Activated effector memory CD4-positive, alpha-beta T cell treated with anti-CD3 and anti-CD28 coated beads, Interleukin-2, amount 50 U/mL, for 16 hours (primary cell): ENCODE data around the gene PDE4D.
"Not testable (repeated sequence)": the region's sequence is repeated elsewhere in the genome, so short reads cannot be mapped to it uniquely, and the experiment has no call there.

Source experiments
- DNase-seq: peaks from one replicate; pipeline ENCODE4 v3.0.0-alpha.2; 2020

The PDE4D gene

DNA sequence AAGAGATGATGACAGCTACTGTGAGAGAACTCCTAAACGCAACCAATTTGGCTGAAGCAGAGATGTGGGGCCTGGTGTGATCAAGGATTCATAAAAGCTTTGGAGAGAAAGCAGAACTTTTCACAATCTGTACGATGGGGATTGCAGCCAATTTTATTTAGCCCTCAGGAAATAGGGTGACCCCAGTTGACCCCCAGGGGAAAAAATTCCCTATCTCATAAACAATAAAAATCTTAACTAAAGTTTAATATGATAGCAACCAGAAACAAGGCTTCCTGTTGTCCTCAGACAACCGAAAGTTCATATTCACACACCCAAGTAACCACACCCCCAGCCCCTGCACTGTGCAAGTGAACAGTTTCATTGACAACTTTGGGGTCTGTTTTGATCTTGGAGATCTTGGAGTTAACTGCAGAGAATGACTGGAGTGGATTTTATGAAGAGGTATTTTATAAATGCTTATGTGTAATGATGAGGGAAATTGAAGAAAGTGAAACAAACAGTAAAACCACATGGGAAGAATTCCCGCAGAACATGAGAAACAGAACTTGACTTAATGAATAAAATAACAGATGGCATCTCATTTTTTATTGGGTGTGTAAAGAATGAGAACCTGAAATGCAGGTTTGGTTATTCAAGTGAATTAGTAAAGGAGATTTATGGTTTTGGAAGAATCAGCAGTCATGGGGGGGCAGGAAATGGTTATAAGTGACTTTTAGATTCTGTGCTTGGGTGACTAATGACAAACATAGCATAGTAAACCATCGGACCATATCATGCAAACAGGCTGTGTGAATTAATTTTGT is 94.5 kb downstream of the PDE4D start:
- no peak for DNase-seq

DNA sequence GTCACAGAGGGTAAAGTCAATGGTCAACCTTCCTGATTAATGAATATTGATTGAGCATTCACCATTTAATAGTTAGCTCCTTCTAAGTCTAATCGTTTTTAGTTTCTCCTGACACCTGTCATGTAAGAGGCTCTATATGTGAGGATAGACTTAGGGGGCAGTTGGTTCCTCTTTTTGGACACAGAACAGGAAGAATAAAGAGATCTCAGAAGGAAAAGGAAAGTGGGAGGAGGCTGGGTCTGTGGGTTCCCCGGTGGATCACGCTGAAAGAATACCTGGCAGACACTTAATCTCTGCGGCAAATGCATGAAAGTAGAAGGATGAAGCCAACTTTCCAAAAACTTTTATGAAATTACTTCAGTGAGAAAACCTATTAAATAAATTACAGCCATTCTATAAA is 98.4 kb downstream of the PDE4D start:
- DNase-seq = no peak

DNA sequence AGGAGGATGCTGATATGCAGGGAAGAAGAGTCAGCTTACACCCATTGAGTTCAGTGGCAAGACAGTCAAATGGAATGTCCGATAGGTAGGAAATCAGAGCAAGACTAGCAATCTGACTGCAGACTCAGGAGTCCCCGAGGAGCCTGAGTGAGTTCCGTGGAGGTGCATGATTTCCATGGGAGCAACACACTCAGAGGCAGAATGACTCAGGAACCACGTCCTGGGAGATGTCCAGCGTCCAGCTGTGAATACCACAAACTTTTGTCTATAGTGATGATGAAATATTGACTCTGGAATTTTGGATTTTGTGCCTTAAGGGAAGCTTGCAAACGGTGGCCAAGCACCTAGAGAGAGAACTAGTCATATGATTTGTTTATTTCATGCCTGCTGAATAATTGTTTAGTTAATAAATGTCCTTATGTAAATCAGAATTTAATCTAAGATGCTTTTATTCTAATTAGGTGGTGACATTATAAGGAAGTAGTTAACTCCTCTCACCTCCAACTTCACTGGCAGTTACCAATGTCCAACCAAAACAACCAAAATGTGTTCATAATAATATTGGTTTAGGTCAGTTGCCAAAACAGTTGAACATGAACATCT is 100.4 kb downstream of the PDE4D start:
- no peak for DNase-seq

DNA sequence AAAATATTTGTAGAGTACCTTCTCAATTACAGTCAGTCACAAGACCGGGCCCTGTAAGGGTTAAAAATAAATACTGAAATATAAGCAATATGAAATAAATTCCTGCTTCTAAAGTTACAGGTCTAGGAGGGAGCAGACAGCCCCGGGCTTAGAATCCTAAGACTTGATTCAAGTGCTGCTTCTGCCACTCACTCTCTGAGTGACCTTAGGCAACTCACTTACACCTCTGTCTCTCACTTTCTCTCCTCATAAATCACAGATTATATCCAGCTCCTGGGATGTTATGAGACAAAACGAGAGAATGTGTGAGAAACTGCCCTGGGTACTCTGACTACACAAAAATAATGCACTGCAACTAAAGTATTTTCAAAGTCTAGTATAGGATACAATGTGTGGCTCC is 101.9 kb downstream of the PDE4D start:
- DNase-seq = no peak

DNA sequence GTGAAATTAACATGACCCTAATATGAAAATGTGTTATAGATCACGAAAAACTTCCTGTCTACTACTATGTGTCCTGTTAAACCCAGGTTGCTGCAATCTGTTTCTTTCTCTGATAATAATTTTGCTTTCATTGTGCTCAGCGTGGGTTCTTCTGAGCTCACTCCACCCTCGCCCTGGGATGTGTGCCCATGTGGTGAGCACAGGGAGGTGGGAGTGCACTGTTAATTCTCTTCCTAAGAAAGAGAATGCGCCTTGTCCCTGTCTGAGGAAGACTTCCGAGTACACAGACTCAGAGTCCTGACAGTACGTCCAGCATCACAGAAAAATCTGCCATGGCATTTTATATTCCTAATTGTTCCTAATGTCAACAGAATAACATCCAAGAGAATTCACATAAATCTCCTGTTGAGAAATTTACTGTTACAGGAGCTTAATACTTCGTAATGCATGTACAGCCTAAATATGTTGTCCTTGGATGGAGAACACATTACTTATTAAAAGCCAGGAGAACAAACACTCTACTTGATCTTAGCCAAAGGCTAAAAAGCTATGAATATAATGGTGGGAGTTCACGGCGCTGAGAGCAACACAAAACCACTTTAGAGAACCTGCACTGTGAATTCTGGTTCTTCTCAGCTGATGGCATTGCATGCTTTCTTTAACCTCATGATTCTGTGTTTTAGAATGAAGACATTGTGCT is 102.6 kb downstream of the PDE4D start:
- DNase-seq = no peak

DNA sequence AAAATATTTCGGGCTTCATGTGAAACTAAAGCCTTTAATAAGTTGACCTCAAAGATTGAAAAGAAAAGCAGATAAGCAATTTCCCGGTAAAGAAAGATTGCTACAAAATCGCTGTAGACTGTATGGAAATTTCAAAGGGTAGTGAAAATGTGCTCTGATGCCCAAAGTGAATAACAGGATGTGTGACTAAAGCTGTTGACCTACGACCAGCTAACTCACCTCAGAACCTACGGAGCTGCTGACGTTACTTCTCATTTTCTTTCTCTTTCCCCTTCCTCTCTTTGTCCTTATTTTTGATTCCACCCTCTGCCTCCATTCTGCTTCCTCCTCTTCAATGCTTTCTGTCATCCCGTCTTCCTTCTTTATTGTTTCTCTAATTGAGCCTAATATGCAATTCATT is 103.2 kb downstream of the PDE4D start:
- no peak for DNase-seq

DNA sequence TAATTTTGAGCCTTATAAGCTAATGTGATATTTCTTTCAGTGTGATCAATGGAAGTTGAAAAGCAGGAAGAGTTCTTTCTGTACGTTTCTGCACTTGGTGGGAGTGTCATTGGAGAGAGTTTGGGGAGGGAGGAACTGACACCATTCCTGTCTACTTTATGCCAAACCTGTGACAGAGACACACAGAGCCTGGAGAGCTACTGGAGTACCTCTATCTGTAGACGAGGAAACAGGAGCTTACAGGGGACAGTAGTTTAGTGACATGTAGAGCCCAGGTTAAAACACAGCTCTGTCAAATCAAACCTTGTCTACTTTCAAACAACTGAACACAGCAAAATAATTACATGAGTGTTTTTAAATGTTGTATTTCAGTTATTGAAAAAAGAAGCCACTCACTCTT is 103.6 kb downstream of the PDE4D start:
- DNase-seq = no peak

DNA sequence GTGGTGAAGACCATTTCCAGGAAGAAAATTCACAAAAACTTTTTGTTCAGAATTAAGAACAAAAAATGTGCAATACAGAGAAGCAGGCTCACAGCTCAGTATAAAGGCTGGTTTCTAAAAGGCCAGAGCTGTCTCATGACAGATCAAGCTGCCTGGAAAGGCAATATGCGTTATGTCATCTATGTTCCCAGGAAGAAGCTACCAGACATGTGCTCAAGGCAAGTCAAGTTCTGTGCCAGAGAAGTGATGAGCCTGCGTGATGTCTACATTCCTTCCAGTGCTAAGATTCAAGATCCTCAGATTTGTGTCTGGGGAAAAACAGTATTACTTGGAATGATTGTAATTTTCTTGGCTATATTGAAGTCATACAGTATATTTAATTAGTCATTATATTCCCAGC is 104.3 kb downstream of the PDE4D start:
- DNase-seq = no peak

DNA sequence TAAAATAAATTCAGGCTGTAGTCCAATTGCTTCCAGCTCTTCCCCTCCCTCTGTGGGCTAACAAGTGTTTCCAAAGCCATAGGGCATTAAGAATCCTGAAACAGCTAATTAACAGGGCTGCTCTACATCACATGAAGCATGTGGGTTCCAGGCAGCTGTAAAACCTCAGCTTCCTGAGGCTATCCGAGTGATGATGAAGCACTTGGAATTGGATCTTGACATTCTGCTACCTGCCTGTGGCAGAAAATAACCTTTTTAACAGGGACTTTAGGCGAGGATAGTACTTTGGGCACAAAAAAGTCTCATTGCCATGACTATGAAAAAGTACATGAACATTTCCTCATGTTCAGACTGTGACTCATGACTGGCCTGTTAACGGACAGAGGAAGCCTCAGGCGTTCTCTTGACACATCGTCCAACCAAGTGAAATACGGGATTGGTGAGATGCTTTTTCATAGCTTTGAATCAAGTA is 107.2 kb downstream of the PDE4D start:
- DNase-seq = no peak

DNA sequence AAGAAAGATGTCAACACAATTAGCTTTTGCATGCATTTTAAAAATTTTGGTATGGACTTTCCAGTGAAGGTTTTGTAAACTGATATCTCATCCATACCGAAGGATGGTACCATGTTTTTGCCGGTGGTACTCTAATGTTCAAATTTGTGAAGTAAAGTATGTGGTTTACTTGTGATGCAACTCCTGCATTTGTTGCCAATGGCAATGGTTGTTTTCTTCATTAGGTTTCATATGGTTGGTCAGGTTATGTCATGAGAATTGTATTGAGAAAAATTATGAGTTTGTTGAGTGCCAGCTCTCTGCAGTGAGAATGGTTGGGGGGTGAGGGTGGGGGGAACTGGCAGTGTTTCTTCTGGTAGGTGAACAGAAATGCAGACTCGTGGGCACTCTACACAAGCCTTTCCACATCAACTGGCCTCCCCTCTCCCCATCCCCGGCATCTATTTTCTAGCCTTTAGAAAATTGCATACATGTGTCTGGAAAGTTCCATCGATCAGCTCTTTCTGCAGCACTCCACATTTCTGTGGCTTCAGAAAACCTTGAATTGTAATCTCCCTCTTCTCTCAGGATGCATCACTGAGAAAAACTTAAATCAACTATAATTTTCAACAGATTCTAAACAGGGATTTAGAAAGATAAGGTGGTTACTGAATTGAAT is 107.7 kb downstream of the PDE4D start:
- no peak for DNase-seq

DNA sequence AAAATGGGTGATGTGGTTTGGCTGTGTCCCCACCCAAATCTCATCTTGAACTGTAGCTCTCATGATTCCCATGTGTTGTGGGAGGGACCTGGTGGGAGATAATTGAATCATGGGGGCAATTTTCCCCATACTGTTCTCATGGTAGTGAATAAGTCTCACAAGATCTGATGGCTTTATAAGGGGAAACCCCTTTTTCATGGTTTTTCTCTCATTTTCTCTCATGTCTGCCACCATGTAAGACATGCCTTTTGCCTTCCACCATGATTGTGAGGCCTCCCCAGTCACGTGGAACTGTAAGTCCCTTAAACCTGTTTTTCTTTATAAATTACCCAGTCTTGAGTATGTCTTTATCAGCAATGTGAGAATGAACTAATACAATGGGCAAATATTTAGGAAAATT is 108.8 kb downstream of the PDE4D start:
- not testable (repeated sequence) for DNase-seq

DNA sequence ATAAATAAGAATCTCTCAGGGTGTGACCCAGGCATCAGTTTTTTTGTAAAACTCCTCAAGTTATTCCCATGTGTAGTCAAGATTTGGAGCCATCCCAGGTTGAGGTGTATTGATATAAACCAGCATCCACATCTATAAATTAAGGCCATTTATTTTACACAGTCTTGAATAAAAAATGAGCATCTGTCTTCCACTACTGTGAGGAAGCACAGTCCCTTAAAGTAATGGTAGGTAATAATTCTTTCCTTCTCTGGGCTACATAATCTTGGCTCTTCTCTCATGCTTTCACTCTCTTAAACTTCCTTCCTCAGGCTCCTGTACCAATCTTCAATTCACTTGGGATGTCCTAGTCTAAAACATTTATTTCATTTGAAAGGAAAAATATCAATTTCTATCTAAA is 110.3 kb downstream of the PDE4D start:
- DNase-seq = no peak

DNA sequence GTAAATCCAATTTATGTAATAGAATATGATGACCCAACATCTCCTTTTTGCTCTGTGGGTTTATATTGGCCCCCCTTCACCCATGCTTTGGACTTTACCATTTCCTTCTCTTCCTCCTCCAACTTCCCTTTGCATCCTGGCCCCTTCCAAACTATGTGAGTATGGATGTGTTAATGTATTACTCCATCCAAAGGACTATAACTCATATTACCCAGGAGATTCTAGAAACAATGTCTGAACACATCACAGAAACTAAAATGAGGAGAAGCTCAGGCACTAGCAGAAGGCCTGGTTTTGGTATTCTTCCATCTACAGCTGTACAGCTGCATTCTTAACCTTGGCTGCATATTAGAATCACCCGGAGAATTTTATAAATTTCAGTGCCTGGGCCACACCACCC is 110.7 kb downstream of the PDE4D start:
- no peak for DNase-seq

DNA sequence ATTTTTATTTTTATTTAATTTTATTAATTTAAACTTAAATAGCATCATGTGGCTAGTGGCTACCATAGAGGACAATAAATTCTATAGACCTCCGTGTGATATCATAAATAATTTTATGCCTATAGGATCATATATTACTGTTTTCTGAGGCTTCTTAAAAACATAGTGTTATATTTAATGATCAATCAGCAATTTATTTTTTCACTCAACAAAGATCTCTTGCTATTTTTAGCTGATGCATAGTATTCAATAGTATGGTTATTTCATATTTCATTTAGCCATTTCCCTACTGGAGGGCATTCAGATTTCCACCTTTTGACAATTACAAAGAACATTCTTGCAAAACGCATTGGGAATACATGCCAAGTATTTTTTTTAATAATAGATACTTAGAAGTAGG is 114.1 kb downstream of the PDE4D start:
- DNase-seq = no peak

DNA sequence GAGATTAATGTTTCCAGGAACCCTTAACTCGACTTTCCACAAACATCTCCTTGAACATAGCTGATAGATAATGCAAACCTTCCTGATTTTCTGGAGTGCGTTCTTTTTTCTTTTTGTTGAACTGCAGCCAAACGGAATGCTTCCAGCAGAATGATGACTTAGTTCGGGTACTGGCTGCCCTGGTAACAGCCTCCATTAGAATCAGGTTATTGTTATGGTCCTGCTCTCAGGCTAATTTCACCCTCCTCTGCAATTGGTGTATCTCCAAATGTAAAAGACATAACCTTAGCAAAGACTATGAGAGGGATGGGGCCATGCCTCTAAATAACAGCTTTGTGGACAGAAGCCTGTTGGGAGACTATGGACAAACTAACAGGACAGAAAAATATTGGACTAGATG is 116.5 kb downstream of the PDE4D start:
- DNase-seq = no peak

DNA sequence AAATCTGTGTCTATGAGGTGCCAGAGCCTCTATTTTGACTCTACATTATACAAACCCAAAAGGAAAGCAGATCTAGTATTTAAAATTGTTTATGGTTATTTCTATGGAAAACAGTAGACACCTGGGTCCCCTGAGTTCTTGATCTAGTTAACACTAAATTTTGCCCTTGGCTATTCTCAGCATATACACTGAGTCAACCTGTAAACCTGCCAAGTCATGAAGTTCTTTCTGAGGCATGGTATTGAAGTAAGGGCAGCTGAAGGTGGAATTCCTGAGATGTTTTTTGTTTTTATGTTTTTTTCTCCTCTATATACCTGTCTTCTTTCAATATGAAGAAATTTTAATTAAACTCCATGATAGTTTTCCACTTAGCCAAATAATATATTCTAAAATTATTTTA is 120.2 kb downstream of the PDE4D start:
- no peak for DNase-seq

DNA sequence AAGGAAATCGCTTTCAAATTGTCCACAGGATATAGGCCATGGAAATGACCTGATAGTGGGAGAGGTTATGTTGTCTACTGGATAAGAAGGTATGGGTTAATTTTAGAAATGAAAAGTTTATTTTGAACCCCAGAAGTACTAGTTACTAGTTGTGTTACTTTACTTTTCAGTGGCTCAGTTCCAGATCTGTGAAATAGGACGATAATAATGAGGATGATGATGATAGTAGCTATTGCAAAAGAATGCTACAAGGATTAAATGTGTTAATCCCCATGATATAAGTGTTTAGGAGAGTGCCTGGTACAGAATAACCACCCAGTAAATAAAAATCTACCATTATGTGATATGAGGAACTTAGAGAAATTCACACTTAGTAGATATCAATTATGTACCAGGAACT is 120.8 kb downstream of the PDE4D start:
- no peak for DNase-seq

DNA sequence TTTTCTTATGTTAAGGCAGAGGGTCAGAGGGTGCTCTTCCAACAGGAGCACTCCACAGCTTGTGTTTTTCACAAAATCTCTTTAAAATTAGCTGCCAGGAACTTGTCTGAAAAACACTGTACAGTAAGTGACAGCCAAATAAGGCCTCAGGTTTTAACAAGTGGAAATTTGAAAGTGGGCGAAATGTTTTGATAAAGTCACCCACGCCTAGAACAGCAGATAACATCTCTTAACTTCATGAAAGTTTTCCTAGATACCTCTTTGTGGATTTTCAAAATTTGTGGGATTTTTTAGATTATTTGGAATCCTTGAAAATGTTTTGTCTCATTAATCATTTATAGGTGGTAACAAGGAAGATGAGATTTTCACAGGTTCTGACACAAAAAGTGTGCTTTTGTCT is 121.3 kb downstream of the PDE4D start:
- no peak for DNase-seq

DNA sequence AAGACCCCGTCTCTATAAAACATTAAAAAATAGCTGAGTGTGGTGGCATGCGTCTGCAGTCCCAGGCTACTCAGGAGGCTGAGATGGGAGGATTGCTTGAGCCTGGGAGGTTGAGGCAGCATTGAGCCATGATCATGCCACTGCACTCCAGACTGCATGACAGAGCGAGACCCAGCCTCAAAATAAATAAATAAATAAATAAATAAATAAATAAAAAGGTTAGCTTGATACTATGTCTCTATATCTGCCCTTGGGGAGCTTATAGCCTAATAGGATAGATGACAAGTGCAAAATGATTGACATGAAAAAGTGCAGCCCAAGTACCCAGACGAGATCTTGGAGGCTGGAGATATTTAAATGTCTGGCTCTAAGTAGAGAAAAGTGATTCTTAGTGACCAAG is 122.6 kb downstream of the PDE4D start:
- no peak for DNase-seq

DNA sequence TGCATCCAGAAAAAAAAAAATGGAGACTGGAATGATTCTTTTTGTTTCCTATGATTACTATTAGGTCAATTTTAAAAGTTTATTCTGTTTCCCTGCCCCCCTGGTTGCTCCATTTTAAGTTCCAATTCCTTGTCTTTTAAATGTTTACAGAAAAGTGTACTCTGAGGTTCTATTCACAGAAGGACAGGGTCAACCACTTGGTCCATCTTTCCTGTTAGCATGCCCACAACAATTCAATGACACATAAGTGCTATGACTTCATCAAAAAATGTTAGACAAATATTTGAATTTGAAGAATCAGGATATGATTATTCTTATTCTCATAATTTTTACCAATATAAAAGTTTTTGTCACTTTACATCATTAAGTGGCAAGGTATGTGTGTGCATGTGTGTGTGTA is 123.7 kb downstream of the PDE4D start:
- no peak for DNase-seq

DNA sequence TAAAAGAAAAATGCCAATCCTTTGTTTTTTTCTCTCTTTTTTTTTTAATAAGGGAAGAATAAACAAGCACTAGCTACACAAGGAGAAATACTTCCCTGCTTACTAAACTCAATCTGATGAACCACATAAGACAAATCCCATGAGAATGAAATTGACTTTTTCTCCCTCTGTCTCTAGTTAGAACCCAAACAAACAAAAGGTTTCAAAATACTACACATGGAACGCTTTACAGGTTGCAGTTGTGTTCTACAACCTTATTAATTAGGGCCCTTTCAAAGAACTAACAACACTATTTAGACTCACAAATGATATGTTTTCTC is 124.5 kb downstream of the PDE4D start:
- DNase-seq = no peak

DNA sequence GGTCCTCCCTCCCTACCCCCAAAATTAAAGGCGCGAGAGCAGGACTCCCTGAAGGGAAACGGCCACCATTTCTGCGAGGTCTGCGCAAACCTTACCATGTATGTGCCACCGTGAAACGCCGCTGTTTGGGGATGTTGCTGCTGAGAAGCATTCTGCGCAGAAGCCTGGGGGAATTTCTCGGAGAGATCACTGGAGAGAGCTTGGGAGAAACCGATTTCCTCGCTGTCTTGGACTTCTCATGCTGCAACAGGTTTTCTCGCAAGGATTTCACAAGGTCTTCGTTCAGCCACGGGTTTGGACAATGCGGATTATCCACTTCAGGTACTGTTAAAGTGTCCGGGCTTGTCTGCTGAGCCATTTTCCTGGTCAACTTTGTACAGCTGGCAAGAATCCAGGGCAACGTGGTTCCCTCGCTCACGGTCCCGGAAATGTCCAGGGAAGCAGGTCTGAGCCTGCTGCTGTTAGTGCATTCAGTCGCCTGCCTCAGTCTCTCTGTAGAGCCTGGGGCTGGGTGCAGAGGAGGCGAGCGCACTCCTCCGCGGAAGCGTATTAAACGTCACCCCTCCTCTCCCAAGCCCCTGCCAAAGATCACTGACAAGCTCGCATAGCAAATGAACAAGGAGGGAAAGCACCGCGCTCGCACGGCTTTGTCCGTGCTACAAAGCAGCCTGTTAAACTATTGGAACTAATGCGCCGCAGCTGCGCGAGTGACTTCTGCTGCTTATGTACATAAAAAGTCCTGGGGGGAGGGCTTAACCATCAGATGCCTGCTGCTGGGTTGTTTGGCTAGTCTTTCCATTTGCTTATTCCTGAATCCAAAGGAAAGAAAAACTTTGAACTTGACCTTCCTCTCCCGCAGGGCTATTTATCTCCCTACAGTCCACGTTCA is 125.1 kb downstream of the PDE4D start:
- peak; percentile 64 for DNase-seq

DNA sequence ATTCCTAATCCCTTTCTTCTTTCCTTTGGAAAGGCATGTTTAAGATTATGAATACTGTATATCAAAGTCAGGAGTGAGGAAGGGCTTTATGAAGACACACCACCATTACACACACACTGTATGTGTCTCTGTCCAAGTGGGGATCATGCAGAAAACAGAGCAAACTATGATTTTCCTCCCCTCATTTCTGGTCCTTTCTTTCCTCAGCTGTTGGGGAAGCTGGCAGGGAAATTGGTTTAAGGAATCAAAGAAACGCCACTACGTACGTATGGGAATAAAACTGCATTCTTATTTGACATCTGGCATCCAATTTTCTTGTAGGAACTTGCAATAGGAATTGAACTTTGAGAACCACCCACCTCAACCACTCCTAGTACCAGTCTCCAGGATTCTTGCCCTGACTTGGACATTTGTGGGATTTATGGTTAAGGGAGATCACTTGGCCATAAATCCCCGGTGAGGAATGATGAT is 125.8 kb downstream of the PDE4D start:
- DNase-seq = no peak
